IMR-90 (cell line): ENCODE measurements around the gene CHPF2. TPM values are rescaled to one million over a fixed set of nuclear protein-coding genes. Genes with fewer than 3 reads are reported as not detected.

Source experiments
- ATAC-seq: fragments of 200-7000 bp; cut with Tn5 transposase; 2 replicates; pipeline ENCODE4 v1.9.1; 2020; ENCODE audit warnings: low read depth, mild to moderate bottlenecking, moderate library complexity
- BruUV-seq: library from RNA; stranded (reverse); fragments of 400-500 nt; replicated peaks from 2 replicates; lab custom pipeline; 2021; lab: Mats Ljungman, UMichigan
- CTCF ChIA-PET: fragments of 300-600 bp; formaldehyde crosslinking; extraction: SDS; loops from one replicate; lab custom pipeline; 2021; ENCODE audit warnings: antibody characterized with exemption; lab: Yijun Ruan, JAX
- POLR2A ChIA-PET: fragments of 300-600 bp; sonication (Branson Sonifier 250); formaldehyde crosslinking; loops from one replicate; lab custom pipeline; 2022; ENCODE audit warnings: antibody characterized with exemption; ENCODE audit not compliant: unreplicated experiment; lab: Charles Lee
- DNase-seq: peaks from one replicate; pipeline ENCODE4 v3.0.0; 2013
- H2AFZ ChIP-seq: replicated peaks from 2 replicates; pipeline ENCODE3; 2013; ENCODE audit warnings: low read length, mild to moderate bottlenecking; ENCODE audit not compliant: poor library complexity
- H2AK5ac ChIP-seq: 2 replicates; pipeline ENCODE4 v1.6.1; 2013; ENCODE audit warnings: low read depth, low read length, inconsistent platforms
- H2AK9ac ChIP-seq: replicated peaks from 2 replicates; pipeline ENCODE3; 2013; ENCODE audit warnings: mild to moderate bottlenecking, low read depth, low read length, moderate library complexity; ENCODE audit not compliant: poor library complexity
- H2BK120ac ChIP-seq: 2 replicates; pipeline ENCODE4 v1.6.1; 2013; ENCODE audit warnings: low read depth, low read length, inconsistent platforms
- H2BK15ac ChIP-seq: 3 replicates; pipeline ENCODE4 v1.6.1; 2013; ENCODE audit warnings: low read depth, low read length, inconsistent platforms
- H2BK20ac ChIP-seq: 2 replicates; pipeline ENCODE4 v1.6.1; 2013; ENCODE audit warnings: low read depth, mild to moderate bottlenecking, inconsistent platforms, low read length, moderate library complexity
- H2BK5ac ChIP-seq: 2 replicates; pipeline ENCODE4 v1.6.1; 2013; ENCODE audit warnings: mild to moderate bottlenecking, low read depth, low read length, inconsistent platforms; ENCODE audit not compliant: poor library complexity, severe bottlenecking
- H3K14ac ChIP-seq: replicated peaks from 2 replicates; pipeline ENCODE4 v1.6.1; 2013; ENCODE audit warnings: low read depth, low read length, inconsistent platforms
- H3K18ac ChIP-seq: 2 replicates; pipeline ENCODE4 v1.6.1; 2013; ENCODE audit warnings: low read depth, low read length, control low read depth
- H3K23ac ChIP-seq: 2 replicates; pipeline ENCODE4 v1.6.1; 2013; ENCODE audit warnings: low read depth, low read length, inconsistent platforms
- H3K27ac ChIP-seq: 2 replicates; pipeline ENCODE4 v1.5.1; 2013; ENCODE audit warnings: mild to moderate bottlenecking, control low read depth, low read length; ENCODE audit not compliant: insufficient read depth
- H3K27me3 ChIP-seq: 2 replicates; pipeline ENCODE4 v1.6.1; 2013; ENCODE audit warnings: low read length; ENCODE audit not compliant: control insufficient read depth, insufficient read depth
- H3K36me3 ChIP-seq: 2 replicates; pipeline ENCODE4 v1.6.1; 2013; ENCODE audit warnings: low read length, mixed read lengths; ENCODE audit not compliant: control insufficient read depth, insufficient read depth
- H3K4ac ChIP-seq: 2 replicates; pipeline ENCODE4 v1.6.1; 2013; ENCODE audit warnings: low read depth, low read length, inconsistent platforms
- H3K4me1 ChIP-seq: 2 replicates; pipeline ENCODE4 v1.6.1; 2013; ENCODE audit warnings: low read length, mixed read lengths; ENCODE audit not compliant: control insufficient read depth, insufficient read depth
- H3K4me2 ChIP-seq: 2 replicates; pipeline ENCODE4 v1.6.1; 2013; ENCODE audit warnings: low read depth, mild to moderate bottlenecking, control low read depth, low read length, moderate library complexity
- H3K4me3 ChIP-seq: 2 replicates; pipeline ENCODE4 v1.5.1; 2013; ENCODE audit warnings: low read depth, mild to moderate bottlenecking, control low read depth, low read length, moderate library complexity; ENCODE audit not compliant: insufficient read depth
- H3K56ac ChIP-seq: 2 replicates; pipeline ENCODE4 v1.6.1; 2013; ENCODE audit warnings: low read length, inconsistent platforms; ENCODE audit not compliant: insufficient read depth; ENCODE audit errors: extremely low read depth
- H3K79me1 ChIP-seq, 2 experiments: 2 replicates each; pipeline ENCODE4 v1.6.1; 2013; ENCODE audit warnings: low read length in 2 of 2, inconsistent platforms in 1 of 2, low read depth in 1 of 2
- H3K9ac ChIP-seq: 2 replicates; pipeline ENCODE4 v1.6.1; 2013; ENCODE audit warnings: low read depth, low read length, control low read depth
- H3K9me1 ChIP-seq: 2 replicates; pipeline ENCODE4 v1.6.1; 2013; ENCODE audit warnings: low read length, inconsistent platforms; ENCODE audit not compliant: insufficient read depth
- H3K9me3 ChIP-seq: 2 replicates; pipeline ENCODE4 v1.6.1; 2013; ENCODE audit warnings: low read length; ENCODE audit not compliant: control insufficient read depth, insufficient read depth
- H4K20me1 ChIP-seq: 2 replicates; pipeline ENCODE4 v1.6.1; 2013; ENCODE audit warnings: low read length, inconsistent platforms; ENCODE audit not compliant: insufficient read depth
- H4K5ac ChIP-seq: 2 replicates; pipeline ENCODE4 v1.6.1; 2013; ENCODE audit warnings: mild to moderate bottlenecking, low read depth, low read length, control low read depth
- H4K8ac ChIP-seq, 2 experiments: 2 replicates each; pipeline ENCODE4 v1.6.1; 2013; ENCODE audit warnings: low read depth in 2 of 2, low read length in 2 of 2, control low read depth in 1 of 2, inconsistent platforms in 1 of 2
- H4K91ac ChIP-seq: 2 replicates; pipeline ENCODE4 v1.6.1; 2013; ENCODE audit warnings: low read depth, low read length, inconsistent platforms; ENCODE audit not compliant: insufficient read depth
- BHLHE40 ChIP-seq: fragments of 150-350 bp; IDR thresholded peaks from 2 replicates; pipeline ENCODE4 v1.6.1; 2016; ENCODE audit warnings: mild to moderate bottlenecking, low read depth, low read length
- CHD1 ChIP-seq: IDR thresholded peaks from 2 replicates; pipeline ENCODE4 v1.6.1; 2012; ENCODE audit warnings: low read depth, low read length, improper control_type of control experiment
- FOS ChIP-seq: fragments of 150-350 bp; IDR thresholded peaks from 2 replicates; pipeline ENCODE4 v1.6.1; 2016; ENCODE audit warnings: low read depth, low read length
- MXI1 ChIP-seq: IDR thresholded peaks from 2 replicates; pipeline ENCODE4 v1.6.1; 2012; ENCODE audit warnings: low read depth, mild to moderate bottlenecking, low read length, moderate library complexity, borderline replicate concordance
- WGBS, 2 experiments: methylation state at CpG; one replicate each; pipeline versions ENCODE4 v1.1.5 to v1.1.7; 2013; ENCODE audit warnings: missing lambda C conversion rate in 2 of 2; ENCODE audit not compliant: insufficient read length in 1 of 2; ENCODE audit errors: extremely low coverage in 2 of 2; 5-methylcytosine and 5-hydroxymethylcytosine counted together
- dilution Hi-C: fragments of 300-500 bp; cut with HindIII; formaldehyde crosslinking; loops from one replicate; pipeline ENCODE4 v1.14.3; 2018; ENCODE audit warnings: low sequenced_read_pairs; ENCODE audit not compliant: unreplicated experiment
- in situ Hi-C: fragments of 300-500 bp; cut with MboI; formaldehyde crosslinking; loops from 3 replicates; pipeline ENCODE4 v1.14.3; 2019; ENCODE audit warnings: low sequenced_read_pairs, inconsistent platforms, mixed read lengths
- intact Hi-C: fragments of 100-400 bp; cut with micrococcal nuclease; formaldehyde crosslinking; loops from 2 replicates; pipeline ENCODE4 v1.10.0; 2022
- polyA plus RNA-seq, 3 experiments: library from polyadenylated mRNA; depleted of rRNA; stranded (reverse); fragments of >200 nt; gene quantifications; 2 replicates each; pipeline ENCODE4 v1.2.3, GENCODE V29; 2012; ENCODE audit warnings: low replicate concordance in 1 of 3
- total RNA-seq: library from RNA; depleted of rRNA; stranded (reverse); fragments of >200 nt; gene quantifications from 2 replicates; pipeline ENCODE4 v1.2.3, GENCODE V29; 2012

The CHPF2 gene
- total and polyA plus RNA-seq, 2 of the 4 experiments (the other 2 are of a cell fraction), result 26.2 to 77.0 TPM

DNA sequence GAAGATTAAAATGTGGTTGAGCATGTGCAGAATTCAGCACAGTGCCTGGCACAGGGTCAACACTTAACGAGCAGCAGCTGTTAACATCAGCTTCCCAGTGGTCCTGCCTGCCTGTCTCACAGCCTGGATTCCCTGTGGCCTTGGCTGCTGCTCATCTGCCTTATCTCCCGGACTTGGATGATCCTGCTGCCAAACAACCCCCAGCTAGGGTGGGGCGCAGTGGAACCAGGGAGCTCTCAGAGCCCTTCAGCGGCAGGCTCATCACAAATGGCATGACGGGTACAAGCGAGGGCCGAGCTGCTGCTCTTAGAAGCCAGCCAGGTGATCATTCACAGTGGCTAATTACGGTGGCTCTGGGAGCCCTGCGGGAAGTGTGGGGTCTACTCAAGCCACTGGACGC, 29.2 kb downstream of the CHPF2 start:
- Histone ChIP-seq H3K23ac (no peak overlapping the region), H4K91ac (no peak overlapping the region), H4K8ac (no peak overlapping the region), H4K20me1 (no peaks in the 10 kb centered on the region), H3K27ac (no peak overlapping the region), H3K36me3 (no peaks in the 10 kb centered on the region), H2AFZ (no peak overlapping the region), H2BK20ac (no peak overlapping the region), H2AK9ac (no peak overlapping the region), H2BK5ac (no peak overlapping the region), H3K14ac (no peak overlapping the region), H3K9me3 (no peaks in the 10 kb centered on the region), H3K9ac (no peak overlapping the region), H3K79me1 (no peaks in the 10 kb centered on the region), H3K4ac (no peak overlapping the region), H4K5ac (no peak overlapping the region), H3K18ac (no peak overlapping the region), H2BK15ac (no peak overlapping the region), H3K27me3 (peaks cover 49% of the 10 kb centered on the region), H3K56ac (no peak overlapping the region), H2AK5ac (no peak overlapping the region), H3K4me2 (no peak overlapping the region), H3K4me1 (no peaks in the 10 kb centered on the region), H3K4me3 (no peak overlapping the region), H2BK120ac (no peak overlapping the region), H3K9me1 (no peaks in the 10 kb centered on the region)
- CTCF ChIA-PET, result no interaction called here
- DNase-seq (no peak), ATAC-seq (no peak)
- intact Hi-C loops, result no loop called here
- in situ Hi-C loops, result no loop called here
- BruUV-seq, result no TSS peak
- no peak for TF ChIP-seq CHD1
- no peak for TF ChIP-seq MXI1
- no peak for TF ChIP-seq FOS
- no peak for TF ChIP-seq BHLHE40
- dilution Hi-C loops, result no loop called here
- 24% methylated on average over 10 of the region's 10 CpGs; no CpG with 5 or more reads in 1 of the 2 experiments for WGBS, 2 experiments
- POLR2A ChIA-PET, result no interaction called here
